ENCODE data around the gene INPP5J.

INPP5J gene

DNA sequence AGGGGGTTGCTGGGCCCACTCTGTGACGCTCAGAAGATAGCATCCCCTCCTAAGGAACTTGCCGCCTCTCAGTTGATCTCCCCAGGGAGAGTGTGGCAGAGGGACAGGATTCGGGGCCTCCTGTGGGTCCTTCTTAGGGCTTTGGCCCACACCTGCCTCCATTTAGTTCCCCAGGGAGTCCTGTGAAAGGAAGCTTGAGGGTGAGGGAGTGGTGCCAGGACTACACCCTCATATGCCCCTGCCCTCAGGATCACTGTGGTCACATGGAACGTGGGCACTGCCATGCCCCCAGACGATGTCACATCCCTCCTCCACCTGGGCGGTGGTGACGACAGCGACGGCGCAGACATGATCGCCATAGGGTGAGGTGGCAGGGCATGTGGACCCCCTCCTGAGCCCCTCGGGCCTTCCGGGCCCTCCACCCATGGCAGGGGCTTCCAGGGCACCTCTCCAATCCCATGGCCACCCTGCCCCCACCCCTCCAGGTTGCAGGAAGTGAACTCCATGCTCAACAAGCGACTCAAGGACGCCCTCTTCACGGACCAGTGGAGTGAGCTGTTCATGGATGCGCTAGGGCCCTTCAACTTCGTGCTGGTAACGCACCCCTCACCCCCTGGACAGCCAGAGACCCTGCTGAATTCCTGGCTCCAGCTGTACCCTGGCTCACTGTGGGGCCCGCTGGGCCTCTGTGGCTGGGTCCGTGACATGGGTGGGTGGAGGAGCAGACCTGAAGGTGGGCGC lies 3.5 kb downstream of the INPP5J start:
- no peak for DNase-seq

DNA sequence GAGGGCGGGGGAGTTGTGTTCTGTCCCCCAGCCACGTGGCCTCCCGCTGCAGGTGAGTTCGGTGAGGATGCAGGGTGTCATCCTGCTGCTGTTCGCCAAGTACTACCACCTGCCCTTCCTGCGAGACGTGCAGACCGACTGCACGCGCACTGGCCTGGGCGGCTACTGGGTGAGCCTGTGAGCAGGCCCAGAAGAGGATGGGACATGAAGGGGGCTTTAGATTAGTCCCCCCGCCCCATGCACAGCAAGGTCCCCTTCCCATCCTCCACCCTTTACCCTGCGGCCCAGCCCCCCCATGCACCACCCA lies 4.1 kb downstream of the INPP5J start:
- DNase-seq, result no peak

DNA sequence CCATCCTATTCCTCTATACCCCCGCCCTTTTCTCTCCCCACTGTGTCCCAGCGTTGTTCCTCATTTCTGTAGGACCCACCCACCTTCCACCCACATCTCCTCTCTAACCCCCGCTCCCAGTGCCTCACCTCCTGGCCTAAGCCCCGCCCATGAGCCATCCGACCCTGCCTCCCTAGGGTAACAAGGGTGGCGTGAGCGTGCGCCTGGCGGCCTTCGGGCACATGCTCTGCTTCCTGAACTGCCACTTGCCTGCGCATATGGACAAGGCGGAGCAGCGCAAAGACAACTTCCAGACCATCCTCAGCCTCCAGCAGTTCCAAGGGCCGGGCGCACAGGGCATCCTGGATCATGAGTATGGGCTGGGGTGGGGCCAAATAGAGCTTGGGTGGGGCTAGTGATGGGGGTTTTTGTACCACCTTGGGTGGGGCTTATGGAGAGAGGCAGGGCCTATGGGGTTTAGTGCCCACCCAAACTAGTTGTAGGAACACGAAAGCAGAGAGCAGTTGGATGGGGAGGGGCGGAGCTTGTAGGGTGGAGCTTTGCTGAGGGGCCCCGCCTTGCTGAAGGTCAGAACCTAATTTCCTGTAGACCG lies 4.5 kb downstream of the INPP5J start:
- no peak for DNase-seq

DNA sequence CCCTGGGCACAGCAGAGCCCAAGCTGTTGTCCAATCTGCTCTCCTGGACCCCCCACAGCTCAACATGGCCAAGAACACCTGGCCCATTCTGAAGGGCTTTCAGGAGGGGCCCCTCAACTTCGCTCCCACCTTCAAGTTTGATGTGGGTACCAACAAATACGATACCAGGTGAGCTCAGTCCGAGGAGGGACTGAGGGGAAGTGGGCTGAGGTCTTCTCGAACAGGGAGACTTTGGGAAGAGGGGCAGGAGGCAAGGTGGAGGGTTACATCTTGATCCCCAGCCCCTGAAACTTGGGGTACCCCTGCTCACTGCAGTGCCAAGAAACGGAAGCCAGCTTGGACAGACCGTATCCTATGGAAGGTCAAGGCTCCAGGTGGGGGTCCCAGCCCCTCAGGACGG lies 5.4 kb downstream of the INPP5J start:
- no peak for DNase-seq

DNA sequence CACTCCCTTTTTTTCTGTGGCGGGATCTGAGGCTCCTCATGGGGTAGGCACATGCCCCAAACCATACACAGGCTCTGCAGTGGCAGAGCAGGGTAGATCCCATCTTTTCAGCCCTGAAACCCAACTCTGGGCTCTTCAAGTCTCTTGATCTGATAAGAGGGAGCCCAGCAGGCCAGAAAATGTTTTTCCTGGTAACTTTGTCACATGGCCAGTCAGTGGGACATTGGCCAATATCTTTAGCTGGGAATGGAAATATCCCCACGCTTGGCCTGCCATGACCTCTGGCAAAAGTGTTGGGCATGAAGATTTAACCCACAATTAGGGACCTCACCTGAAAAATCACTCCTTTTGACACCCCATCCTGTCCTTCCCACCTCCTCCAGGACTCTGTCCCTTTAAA lies 8.1 kb downstream of the INPP5J start:
- DNase-seq, result no peak

DNA sequence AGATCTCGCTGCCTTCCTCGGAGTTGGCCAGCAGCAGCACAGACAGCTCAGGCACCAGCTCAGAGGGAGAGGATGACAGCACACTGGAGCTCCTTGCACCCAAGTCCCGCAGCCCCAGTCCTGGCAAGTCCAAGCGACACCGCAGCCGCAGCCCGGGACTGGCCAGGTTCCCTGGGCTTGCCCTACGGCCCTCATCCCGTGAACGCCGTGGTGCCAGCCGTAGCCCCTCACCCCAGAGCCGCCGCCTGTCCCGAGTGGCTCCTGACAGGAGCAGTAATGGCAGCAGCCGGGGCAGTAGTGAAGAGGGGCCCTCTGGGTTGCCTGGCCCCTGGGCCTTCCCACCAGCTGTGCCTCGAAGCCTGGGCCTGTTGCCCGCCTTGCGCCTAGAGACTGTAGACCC lies 11.1 kb downstream of the INPP5J start:
- DNase-seq, result no peak

DNA sequence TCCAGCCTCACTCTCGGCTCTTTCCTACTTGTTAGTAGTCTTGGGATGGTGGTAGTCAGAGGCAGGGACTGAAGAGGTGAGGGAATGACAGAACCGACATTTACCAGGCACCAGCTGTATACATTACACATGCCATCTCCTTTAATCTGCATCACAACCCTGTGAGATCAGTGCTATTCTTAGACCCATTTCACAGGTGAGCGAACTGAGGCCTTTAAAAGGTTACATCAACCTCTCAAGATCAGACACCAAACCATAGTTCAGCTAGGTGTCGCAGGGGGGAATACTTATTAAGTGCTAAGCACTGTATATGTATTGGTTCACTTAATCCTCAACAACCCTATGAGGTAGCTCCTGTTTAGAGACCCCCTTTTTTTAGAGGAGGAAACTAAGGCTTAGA lies 11.9 kb downstream of the INPP5J start:
- no peak for DNase-seq

DNA sequence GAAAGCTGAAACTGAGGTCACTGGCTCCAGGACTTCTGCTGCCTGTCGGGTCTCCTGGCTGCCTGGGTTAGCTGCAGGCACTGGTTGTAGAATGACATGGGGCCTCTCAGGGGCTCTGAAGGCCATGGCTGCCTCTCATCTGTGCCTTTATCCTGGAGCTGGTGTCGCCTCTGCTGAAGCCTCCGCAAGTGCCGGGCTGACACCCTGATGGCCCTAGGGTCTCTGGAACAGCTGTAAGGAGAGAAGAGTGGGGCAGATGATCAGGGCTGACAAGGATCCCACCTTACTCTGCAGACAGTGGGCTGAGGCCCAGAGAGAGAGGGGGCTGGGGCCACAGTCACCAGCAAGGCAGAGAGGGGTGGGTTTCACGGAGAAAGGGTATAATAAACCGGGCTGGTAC lies 12.9 kb downstream of the INPP5J start:
- DNase-seq, result no peak

DNA sequence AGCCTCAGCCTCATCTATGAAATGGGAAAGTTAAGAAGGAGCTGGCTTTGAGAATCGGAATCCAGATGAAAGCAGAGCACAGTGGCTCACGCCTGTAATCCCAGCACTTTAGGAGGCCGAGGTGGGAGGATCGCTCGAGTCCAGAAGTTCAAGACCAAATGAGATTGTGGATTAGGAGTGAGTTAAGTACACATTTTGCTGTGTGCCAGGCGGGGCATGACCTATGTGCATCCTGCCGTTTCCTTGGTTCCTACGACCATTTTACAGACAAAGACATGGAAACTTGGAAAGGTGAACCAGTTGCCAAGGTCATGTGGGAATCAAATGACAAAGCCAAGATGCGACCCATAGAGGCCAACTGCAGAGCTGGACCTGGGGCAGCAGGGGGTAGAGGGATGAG lies 13.4 kb downstream of the INPP5J start:
- DNase-seq, result no peak

DNA sequence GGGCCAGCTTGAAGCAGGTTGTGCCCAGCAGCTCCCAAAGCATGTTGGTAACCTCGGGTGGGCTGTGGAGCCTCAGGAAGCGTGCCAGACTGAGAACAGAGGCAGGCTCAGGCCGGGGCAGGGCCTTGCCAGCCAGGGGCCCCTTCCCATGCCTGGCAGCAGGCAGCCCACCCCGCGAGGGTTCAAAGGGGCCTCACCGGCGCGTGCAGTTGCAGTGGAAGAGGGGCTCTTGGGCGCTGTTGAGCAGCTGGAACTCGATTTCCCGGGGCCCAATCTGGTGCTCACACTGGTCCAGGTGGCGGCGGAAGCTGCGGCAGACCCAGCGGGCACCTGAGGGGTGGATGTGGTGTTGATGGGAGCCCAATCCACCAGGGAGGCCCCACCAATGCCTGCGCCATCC lies 13.9 kb downstream of the INPP5J start:
- DNase-seq, result no peak

DNA sequence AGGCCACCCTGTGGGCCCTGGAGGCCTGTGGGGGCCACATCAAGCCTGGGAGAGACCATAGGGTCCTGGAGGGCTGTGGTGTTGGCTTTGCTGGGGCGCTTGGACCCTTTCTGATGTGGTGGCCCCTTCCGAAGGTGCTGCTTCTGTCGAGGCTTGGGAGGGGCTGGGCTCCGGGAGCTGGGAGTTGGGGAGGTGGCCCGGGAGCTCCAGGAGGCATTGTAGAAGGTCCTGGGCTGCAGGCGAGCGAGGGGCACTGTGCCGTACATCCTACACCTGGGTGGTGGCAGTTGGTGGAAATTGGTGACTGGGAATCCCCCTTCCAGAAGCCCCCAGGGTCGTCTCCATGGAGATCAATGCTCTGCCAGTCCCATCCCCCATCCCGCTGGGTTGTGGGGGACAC lies 15.0 kb downstream of the INPP5J start:
- no peak for DNase-seq

DNA sequence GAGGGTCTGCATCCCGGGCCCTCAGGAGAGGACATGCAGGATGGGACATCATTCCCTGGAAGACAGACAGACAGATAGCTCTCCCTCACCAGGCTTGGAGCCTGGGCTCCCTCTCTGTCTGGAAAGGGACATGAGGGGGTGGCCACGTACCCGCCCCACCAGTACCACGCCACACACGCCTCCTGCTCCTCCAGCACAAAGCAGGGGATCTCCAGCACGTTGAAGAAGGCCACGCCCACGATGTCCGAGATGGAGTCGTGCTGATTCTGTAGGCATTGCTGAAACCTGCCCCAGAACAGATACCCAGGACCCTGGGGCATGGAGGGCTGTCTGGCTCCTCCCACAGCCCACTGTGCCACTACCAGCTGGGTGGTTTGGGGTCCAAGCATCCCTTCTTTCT lies 15.4 kb downstream of the INPP5J start:
- DNase-seq, result no peak

DNA sequence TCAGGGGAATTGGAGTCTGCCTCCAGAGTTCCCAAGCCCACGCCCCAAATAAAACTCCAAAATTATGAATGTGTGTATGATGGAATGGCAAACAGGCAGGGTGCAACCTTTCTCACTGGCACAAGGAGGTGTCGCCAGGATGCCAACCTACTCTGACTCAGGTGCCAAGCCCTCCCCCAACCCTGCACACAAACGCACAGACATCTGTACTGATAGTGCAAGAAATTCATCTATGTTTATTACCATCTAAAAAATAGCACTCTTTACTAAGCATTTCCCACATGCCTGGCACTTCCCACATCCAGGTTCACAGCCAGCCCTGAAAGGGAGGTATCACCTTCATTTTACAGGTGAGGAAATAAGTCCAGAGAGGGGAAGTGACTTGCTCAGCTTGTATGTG lies 16.3 kb downstream of the INPP5J start:
- DNase-seq, result no peak

DNA sequence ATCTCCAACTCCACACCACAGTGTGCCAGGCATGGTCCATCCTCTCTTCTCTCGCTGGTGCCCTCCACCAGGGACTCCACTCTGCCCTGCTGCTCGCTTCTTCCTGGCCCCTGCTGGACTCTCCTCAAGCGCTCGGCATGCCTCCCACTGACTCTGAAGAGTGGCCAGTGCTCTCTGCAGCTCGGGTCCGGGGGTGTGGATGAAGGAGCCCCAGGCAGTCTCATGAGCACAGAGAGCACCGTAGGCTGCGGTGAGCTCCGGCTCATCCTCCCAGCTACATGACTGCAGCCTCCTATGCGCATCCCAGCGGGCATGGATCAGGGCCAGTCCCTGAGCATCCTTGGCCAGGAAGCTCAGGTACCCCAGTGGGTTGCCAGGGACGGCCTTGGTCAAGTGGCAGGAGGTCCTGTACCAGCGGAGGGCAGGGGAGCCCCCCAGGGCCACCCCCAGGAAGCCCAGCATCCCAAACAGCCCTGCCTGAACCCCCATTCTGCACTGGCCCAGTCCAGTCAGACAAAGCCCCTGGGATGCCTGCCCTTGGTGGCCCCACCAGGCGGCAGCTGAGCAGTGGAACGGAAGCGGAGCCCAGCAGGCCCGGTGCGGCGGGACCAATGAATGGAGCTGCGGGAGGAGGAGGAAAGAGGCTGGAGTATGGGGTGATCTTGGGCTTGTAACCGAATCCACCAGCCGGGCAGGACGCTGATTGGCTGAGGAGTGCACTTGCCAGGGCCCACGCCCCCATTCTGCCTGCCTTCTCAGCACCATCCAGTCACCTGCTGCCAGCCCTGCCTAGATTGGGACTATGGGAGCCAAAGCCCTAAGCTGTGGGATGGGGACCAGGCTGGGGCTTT lies 17.3 kb downstream of the INPP5J start, which contains the start of gene PLA2G3:
Gene PLA2G3 (minus strand): TSS at position 643 of the 851 bp plus-strand sequence. CDS start 154 bp downstream, at position 489.
- DNase-seq, result peak; percentile 13

DNA sequence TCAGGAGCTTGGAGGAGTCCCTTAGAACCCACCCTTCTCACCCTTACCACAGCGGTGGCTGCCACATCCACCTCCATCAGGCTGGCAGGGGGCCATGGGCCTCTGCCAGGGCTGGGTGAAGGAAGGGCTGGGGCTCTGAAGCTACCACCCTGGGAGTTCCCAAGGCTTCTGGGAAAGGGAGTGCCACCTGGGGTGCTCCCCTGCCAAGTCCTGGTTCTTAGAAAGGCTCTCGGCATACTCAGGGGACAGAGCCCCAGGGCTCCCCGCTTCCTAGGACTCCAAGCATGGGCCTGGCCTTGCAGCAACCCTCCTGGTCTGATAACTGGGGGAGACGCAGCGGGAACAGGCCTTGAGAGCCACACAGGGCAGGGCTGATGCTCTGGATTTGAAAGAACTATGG lies 18.0 kb downstream of the INPP5J start:
- no peak for DNase-seq

DNA sequence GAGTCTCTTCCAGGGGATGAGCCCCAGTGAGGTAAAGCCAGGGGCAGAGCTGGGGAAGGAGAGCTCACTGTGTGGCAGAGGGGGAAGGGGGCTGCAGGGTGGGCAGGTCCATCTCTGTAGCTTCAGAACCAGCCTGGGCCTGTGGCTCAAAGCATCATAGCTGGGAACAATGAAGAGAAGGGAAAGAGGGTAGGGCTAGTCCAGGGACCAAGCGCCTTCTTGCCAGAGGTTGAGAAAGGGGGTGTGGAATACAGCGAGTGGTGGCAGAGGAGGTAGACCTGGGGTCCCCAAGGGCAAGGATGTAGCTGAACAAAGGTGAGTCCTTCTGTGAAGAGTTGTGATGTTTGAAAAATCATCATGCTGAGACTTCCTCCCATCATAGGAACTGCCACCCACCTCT lies 18.8 kb downstream of the INPP5J start:
- DNase-seq, result no peak

DNA sequence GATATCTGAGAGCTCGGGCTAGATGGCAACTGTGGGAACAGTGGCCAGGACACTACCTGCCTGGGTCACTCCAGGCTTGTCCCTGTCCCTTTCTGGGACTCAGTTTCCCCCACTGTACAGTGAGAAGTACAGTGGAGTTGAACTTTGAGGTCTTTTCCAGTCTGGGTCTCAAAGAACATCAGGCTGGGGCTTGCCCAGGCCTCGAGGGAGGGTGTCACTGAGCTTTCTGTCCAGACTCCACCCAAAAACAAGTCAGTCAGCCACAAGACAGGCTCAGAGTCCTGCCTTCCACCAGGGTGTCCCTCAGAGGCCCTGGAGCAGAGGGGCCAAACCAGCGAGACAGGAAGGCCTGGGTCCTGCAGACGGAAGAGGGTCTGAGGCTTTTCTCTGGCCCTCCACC lies 19.5 kb downstream of the INPP5J start:
- DNase-seq, result no peak

DNA sequence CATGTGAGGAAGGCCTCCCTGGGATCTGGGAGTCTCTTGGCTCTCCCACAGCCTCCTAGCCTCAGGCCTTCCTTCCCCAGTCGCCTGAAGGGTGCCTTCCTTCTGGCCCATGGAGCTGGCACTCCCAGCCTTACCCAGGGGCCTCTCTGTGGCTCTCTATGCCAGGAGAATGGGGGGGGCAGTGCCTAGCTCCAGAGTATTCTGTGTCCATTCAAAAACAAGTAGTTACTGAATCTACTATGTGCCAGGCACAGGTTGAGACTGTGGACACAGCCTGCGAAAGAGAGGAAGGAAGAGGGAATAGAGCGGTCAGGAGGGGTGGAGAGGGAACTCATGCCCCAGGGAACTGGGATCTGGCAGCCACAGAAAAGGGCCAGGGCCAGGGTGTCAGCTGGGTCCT lies 20.3 kb downstream of the INPP5J start:
- DNase-seq, result no peak

DNA sequence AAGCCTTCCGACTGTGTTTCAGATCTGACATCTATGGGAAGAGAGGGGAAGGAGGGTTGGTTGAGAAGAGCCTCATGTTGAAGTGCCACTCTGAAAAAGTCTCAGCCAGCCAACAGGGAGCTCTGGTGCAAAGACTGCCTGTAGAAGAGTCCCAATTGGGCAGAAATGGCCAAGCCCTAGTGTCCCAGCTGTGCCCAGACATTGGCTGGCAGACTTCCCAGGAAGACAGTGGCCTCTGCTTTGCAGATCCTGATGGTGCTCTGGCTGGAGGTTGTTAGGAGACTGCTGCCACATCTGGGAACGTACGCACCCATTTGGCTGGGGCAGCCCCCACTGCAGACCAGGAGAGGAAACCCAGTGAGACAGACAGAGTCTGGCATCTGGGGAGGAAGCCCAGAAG lies 20.8 kb downstream of the INPP5J start:
- DNase-seq, result no peak

DNA sequence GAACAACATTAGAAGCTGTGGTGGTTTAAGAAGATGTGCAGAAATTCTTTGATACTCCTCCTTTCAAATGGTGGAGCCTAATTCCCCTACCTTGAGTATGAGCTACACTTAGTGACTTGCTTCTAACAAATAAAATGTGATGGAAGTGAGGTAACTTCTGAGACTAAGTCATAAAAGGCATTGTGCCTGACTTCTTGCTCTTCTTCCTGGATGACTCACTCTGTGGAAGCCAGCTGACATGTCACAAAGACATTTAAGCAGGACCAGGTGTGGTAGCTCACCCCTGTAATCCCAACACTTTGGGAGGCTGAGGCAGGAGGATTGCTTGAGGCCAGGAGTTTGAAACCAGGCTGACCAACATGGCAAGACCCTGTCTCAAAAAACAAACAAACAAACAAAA lies 21.5 kb downstream of the INPP5J start:
- DNase-seq, result no peak

DNA sequence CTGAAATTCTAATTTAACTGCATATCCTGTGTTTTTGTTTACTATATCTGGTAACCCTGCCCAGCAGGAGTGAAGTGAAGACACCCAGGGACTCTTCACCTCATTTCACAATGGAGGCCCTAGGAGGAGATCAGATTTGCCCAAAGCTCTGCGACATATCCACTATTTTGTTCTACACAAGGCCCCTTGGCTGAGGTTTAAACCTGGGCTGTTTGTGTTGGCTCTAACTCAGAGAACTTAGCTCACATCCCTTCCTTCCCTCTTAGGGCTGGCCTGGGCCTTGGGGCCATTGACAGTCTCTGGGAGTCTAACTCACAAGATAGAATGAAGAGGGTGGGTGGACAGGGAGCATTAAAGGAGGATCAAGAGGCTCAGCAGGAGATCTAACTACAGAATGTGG lies 25.7 kb downstream of the INPP5J start:
- DNase-seq, result no peak

DNA sequence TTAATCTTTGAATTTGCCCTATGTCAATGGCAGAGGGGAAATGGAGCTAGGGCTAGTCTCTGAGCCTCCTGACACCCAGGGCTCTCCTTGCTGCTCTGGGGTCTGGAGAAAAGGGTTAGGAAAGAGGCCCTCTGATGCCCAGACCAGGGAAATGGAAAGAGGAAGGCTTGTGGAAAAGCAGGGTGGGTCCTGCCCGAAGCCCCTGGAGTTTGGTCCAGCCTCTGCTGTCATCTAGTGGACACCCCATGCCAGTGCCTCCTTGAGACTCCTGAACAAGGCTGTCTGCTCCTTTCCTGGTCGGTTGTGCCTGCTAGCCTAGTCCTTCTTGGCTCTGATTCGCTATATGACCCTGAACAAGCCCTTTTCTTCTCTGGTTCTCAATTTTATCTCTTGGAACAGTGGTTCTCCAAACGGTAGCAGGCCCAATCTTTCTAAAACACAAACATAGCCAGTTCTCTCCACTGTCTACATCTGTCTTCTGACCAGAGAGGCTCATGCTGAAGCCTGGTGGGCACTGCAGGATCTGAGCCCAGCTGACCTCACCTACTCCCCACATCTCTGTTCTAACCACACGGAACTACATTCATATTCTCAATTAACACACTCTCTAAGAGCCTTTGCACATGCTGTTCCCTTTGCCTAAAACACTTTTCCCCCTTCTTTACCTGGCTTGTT lies 26.3 kb downstream of the INPP5J start:
- peak; percentile 48 for DNase-seq

DNA sequence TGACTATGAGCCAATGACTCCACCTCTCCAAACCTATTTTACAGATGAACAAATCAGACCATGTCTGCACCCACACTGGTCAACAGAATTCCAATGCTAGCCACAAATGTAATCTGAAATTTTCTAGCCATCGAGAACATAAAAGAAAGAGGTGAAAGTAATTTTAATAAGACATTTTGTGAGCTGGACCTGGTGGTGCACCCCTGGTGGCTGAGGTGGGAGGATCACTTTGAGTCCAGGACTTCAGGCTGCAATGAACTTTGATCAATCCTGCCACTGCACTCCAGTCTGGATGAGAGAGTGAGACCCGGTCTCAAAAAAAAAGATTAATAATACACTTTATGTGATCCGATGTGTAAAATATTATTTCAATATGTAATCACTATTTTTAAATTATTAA lies 27.8 kb downstream of the INPP5J start:
- DNase-seq, result no peak

DNA sequence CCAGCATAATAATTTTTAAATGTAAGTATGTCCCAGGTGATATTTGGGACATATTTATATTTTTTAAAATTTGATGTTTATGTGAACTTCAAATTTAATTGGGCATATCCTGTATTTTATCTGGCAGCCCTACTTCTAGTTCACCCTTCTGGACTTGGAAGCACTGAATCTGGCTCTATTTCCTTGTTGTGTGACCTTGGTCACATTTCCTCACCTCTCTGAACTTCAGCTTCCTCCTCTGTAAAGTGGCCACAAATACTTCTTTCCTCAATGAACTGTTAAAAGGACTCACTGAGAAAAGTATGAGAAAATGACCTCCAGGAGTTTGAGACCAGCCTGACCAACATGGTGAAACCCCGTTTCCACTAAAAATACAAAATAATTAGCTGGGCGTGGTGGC lies 29.1 kb downstream of the INPP5J start:
- no peak for DNase-seq
